Femur (tissue), 1 donor: Measurements from ENCODE around the gene APEH.
"Not testable (repeated sequence)": the region's sequence is repeated elsewhere in the genome, so short reads cannot be mapped to it uniquely, and the experiment has no call there.

ENCODE experiments used
- DNase-seq: peaks from one replicate; pipeline ENCODE4 v3.0.0-alpha.2; 2017

APEH gene

DNA sequence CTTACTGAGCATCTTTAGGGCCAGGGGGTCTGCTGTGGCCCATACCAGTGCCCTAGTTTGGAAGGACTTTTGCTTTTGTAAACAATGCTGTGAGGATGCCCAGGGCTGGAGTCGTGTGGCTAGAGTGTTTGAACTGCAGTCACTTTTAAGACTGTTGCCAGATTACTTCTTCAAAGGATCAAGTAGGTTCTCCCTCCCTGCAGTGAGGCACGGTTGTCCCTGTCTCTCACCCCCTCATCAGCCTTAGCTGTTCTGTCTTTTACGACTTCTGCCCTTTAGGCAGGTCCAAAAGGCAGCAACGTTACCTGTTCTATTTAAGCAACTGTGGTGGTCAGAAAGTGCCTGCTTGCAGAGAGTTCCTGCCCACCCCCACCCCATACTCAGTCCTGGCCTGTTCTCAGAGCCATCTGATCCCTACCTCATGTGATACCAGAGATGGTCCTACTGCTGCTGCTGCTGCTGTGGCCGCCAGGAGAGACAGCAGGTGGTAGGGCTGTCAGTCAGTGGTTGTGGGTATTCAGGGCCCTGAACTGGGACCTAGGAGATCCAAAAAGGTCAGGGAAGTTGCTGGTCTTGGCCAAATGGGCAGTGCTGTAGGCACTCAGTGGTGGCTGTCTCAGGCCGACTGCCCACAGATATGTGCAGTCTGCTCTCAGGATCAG lies 20.4 kb downstream of the APEH start:
- not testable (repeated sequence) for DNase-seq

DNA sequence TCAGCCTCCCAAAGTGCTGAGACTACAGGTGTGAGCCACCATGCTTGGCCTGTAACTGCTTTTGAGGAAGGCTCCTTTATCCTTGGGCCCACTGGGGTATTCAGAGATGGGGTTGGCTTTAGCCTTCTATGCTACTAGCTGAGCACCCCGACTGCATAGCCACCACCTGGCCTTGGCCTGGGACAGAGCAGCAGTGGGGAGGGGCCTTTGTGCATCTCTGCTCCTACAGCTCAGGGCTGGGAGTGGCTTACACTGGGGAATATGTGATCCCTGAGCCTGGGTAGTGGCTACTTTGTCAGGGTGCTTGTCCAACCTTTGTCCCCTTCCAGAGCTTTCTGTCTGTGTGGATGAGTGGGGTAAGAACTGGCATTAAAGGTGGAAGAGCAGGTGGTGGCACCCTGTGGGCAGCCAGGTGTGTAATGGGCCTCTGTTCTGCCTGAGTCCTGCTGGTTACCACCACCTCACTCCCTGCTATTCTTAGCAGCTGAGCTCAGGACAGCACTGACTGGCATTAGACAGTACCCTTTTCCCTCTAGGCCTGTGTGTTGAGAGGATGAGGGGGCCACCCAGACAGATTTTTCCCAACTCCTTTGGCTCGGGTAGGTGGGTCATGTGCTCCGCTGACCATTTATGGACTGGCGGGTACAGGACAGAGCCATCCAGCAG lies 21.3 kb downstream of the APEH start:
- not testable (repeated sequence) for DNase-seq

DNA sequence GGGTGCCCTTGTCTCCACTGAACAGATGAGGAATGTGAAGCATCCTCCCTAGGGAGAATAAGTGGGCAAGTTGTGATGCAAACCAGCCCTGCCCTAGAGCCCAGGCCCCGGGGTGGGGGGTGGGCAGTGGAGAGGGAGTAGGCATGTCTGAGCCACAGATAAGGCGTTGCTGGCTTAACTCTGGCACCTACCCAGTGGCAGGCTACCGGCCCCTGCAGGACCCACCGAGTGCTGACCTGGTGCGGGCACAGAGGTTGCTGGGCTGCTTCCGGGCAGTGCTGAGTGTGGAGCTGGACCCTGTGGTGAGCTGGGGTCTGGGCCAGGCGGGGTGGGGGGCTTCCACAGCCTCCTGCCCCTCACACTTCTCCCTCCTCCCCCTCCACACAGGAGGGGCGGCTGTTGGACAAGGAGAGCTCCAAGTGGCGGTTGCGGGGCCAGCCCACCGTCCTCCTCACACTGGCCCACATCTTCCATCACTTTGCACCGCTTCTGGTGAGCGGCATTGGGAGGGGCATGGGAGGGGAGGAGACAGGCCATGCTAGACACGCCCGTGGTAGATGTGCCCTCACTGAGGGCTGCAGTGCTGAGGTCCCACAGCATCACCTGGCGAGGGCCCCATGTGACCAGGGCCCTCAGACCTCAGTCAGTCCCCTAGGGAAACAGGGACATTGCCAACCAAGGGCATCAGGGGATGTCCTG lies 25.3 kb downstream of the APEH start:
- DNase-seq, result no peak

DNA sequence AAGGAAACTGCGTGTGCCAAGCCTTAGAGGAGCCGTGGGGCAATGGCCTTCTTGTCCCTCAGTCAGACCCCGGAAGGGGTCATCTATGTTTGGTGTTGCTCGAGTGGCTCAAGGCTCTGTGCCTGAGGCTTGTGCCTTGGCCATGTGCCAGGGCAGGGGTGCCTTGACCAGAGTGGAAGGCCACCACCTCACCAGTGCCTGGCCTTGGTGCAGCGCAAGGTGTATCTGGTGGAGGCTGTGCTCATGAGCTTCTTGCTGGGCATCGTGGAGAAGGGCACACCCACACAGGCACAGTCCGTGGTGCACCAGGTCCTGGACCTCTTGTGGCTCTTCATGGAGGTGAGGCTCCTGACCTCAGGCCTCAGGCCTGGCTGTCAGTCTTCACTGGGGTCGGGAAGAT lies 25.9 kb downstream of the APEH start:
- no peak for DNase-seq

DNA sequence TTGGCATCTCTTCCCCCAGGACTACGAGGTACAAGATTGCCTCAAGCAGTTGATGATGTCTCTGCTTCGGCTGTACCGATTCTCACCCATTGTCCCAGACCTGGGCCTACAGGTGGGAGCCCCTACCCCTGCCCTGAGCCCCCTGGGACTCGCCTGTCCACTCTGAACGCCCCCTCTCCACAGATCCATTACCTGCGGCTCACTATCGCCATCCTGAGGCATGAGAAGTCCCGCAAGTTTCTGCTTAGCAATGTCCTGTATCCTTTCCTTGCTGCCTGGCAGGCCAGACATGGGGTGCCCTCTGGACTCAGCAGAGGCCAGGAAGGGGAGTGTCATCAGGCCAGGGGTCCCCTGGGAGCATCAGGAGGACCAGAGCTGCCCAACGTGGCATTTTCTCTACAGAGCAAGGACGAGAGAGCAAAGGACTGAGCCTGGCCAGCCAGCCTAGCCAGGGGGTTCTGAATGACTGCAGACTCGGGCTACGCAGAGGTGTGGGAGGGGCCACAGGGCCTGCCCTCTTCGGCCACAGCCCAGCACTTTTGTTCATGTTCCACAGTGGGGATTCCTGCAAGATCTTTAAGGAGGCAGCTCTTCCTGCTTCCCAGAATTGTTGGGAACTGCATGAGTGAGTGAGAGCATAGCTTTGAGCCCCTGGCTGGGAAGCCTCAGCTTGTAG lies 26.4 kb downstream of the APEH start:
- DNase-seq, result no peak

DNA sequence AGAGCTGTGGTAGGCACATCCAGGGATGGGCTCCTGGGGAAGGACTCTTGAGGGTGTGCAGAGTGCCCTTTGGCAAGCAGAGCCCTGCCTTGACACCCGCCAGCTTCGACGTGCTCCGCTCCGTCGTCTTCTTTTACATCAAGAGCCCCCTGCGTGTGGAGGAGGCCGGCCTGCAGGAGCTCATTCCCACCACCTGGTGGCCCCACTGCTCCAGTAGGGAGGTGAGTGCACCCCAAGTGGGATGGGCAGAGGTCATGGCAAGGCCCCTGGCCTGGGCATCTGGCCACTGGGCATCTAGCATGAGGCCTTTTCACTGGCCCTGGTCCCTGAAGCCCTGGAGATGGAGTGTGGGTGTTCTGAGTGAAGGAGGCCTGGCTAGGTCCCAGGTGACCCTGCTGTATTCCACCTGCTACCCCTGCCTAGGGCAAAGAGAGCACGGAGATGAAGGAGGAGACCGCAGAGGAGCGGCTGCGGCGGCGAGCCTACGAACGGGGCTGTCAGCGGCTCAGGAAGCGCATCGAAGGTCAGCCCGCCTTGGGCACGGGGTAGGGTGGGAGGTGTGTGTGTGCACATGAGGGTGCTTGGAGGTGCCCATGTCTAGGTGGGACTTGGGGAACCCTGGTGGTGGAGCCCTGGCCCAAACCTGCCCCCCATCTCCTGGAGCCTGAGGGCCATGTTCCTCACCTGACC lies 27.4 kb downstream of the APEH start:
- no peak for DNase-seq

DNA sequence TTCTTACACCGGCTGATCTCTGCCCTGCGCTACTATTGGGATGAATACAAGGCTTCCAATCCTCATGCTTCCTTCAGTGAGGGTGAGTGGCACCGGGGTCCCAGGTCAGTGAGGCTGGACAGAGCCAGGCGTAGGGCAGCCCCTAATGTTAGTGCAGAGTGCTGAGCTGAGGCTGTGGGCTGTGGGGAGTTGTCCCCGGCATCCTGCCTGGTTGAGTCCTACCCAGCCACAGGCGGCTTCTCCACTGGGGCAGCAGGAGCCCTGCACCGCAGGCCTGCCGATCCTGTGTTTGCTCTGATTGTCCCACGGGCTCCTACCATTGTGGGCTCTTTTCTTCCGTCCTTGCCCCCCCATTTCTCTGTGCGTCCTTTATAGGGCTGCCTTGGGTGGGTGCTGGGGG lies 28.5 kb downstream of the APEH start:
- DNase-seq, result no peak

DNA sequence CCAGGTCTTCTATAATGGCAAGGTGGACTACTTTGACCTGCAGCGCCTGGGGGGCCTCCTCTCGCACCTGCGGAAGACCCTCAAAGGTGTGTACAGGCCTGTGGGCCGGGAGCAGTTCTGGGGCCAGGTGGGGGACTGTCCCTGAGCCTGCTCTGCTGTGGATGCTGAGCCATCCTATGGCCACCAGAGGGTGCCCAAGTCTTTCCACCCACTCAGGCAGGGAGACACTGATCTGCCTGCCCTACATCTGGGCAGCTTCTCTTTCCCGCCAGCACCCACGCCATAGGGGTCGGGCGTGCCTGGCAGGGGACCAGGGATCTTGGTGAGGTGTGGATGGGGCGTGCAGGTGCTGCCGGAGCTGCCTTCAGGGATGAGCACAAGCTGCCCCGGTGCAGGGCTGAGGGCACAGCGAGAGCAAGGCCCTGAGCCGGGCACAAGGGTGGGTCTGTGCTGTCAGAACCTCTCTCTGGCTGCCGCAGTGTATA lies 29.3 kb downstream of the APEH start:
- DNase-seq, result no peak

DNA sequence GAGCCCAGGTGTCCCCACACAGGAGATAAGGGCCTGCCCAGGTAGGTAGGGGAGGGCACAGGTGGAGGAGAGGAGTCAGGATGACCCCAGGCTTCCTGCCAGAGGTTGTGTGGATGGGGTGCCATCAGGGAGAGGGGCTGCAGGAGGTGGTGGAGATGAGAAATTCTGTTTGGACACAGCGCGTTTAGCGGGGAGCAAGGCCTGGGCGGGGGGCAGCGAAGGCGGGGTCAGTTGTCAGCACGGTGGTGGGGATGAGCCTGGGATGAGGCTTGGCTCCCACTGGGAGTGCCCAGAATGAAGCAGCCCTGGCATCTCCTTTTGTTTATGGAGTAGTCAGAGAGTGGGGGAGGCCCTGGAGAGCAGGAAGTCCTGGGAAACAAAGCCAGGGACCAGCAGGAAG lies 29.8 kb downstream of the APEH start:
- no peak for DNase-seq

DNA sequence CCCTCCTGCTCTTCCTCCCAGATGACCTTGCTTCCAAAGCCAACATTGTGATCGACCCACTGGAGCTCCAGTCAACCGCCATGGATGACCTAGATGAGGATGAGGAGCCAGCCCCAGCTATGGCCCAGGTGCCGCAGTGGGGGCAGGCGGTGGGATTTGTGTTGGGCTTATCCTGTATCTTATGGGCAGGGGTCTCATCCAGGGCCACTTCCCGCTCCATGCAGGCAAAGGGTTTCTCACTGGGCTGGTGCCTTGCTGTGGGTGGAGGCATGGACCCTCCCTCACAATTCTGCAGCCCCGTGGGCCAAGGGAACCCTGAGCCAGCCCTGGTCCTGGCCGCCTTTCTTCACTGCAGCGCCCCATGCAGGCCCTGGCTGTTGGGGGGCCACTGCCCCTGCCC lies 30.5 kb downstream of the APEH start:
- no peak for DNase-seq

DNA sequence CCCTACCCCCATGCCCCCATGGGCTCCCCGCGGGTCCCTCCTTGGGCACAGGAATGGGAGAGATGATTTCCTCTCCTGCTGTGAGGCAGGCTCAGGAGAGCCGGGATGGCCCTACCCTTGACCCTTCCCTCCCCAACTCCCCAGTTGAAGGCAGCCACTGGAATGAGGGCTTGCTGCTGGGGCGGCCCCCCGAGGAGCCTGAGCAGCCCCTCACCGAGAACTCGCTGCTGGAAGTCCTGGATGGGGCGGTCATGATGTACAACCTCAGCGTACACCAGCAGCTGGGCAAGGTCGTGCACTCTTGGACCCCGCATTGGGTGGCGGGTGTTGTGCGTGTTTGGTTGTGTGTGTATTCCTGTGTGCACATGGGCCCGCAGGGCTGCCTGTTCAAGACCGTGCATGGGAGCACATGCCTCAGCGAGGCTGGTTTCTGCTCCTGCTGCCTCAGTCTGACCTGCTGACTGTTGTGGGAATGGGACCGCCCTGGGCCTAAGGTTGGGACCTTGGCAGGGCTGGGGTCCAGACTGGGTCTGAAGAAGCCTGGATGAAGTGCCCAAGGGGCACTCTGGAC lies 31.3 kb downstream of the APEH start:
- DNase-seq, result no peak

DNA sequence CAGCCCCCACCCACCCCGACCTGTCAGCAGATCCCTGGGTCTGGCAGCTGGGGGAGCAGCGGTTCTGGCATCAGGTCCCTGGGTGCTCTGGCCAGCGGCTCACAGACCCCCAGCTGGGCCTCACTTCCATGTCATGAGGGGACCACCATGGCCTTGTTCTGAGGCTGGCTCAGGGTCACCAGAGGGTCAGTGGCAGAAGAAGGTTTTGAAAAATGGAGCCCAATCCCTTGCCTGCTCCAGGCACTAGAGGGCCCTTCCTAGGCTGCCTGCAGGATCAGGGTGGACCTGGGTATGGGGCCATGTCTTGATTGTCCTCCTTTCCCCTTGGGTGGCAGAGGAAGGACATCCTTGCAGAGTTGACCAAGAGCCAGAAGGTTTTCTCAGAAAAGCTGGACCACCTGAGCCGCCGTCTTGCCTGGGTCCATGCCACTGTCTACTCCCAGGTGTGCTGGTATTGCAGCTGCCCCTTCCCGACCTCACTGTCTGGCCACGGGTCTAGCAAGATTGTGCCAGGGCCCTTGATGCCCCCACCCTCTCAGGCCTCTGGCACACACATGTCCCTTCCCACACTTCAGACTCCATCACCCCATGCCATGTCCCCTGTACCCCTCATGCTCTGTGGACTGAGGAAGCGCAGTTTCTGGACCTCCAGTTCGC lies 32.4 kb downstream of the APEH start:
- no peak for DNase-seq

DNA sequence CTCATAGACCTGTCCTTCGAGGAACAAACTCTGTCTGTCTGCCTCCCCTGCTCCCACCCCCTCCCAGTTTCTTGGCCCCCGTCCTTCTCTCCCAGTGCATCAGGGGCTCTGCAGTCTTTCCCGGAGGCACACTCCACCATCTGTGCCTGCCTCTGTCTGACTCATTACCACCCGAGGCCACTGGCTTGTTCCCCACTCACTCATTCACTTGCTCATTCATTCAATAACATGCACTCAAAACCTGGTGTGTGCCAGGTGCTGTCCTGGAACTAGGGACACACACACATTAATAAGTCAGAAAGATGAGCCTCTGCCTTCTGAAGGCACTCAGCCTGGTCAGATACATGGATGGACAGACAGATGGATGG lies 32.9 kb downstream of the APEH start:
- DNase-seq, result no peak

DNA sequence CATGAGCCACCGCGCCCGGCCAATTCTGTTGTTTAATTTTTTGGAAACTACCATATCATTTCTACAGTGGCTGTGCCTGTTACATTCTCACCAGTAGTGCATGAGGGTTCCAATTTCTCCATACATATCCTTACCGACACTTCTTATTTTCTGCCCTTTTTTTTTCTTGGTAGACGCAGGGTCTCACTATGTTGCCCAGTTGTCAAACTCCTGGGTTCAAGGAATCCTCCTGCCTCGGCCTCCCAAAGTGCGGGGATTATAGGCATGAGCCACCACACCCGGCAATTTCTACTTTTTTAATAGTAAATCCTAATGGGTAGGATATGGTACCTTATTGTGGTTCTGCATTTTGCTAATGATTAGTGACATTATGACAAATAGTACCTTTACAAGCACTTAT lies 35.7 kb downstream of the APEH start:
- no peak for DNase-seq

DNA sequence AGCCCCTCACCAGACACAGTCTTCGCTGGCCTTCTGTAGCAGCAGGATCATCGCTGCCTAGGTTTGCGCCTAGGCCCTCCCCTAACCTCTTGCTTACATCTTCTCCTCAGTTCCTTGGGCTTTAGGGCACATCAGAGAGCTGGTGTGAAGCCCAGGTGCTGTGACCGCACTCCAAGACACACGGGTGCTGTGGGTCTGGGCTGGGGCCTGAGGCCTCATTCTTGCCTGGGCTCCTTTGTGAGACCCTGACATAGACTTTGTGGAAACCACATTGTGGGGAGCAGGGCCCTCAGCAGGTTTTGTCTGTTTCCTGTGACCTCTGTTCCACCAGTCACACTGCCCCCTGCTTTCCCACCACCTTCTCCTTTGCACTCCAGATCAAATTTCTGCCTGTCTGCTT lies 37.3 kb downstream of the APEH start:
- no peak for DNase-seq

DNA sequence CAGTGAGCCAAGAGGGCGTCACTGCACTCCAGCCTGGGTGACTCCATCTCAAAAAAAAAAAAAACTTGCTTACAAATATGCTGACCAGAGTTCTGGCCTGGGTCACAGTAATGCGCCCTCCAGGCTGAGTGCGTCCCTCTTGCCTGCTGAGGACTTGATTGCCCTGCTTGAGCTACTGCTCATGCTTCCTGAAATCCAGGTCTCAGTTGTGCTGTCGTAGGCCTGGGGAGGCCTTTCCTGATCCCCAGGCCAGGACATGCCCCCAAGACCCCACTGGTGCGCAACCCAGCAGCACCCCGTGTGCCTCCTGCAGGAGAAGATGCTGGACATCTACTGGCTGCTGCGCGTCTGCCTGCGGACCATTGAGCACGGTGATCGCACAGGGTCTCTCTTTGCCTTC lies 38.0 kb downstream of the APEH start:
- DNase-seq, result no peak

DNA sequence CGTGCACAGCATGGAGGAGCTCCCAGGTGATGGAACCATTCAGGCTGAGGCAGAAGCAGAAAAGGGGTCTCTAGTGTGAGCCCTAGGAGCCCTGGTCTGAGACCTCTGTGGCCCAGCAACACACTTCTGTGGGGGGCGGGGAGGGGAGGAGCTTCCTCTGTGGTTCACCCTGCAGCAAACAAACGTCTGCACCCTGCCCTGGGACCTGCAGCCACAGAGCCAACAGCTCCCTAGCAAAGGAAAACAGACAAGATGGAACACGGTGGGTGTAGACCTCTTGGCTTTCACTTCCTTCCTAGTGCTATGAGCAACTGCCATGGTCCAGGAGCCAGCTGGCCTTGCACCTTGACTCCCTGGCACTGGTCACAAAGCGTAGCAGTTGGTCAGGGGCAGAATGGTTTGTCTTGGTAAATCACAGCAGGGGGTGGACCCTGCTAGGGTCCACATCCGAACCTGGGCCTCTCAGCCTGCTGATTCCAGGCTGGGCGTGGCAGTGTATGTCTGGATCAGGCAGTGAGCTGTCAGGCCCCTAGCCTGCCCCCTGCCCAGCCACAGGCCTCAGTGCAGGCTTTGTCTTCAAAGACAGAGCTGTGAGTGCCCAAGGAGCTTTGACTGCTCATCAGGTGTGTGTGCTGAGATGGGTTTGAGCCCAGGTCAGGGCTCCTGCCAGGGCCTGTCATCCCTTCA lies 38.6 kb downstream of the APEH start:
- peak; percentile 15 for DNase-seq

DNA sequence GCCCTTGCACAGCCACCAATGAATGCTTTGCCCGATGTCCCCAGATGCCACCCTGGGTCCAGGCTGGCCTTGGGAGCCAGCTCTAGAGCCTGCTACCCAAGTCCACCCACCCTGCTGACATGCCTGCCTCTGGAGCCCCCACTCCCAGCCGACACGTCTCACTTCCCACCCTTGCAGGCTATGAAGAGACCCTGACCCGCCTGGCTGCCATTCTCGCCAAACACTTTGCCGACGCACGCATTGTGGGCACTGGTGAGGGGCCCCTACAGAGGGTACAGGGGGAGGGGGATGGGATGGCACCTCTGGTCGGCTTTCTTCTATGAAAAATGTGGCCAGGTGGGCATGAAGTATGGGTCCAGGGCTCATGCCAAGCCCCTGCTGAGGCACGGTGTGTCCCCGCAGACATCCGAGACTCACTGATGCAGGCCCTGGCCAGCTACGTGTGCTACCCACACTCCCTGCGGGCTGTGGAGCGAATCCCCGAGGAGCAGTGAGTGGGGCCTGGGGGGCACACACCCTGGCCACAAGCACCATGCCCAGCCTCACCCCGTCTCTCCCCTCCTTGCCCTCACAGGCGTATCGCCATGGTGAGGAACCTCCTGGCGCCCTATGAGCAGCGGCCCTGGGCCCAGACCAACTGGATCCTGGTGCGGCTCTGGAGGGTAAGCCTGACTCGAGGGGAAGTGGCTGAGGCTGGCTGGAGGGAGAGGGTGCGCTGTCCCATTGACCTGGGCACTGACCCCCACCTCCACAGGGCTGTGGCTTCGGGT lies 39.4 kb downstream of the APEH start:
- peak; percentile 20 for DNase-seq

DNA sequence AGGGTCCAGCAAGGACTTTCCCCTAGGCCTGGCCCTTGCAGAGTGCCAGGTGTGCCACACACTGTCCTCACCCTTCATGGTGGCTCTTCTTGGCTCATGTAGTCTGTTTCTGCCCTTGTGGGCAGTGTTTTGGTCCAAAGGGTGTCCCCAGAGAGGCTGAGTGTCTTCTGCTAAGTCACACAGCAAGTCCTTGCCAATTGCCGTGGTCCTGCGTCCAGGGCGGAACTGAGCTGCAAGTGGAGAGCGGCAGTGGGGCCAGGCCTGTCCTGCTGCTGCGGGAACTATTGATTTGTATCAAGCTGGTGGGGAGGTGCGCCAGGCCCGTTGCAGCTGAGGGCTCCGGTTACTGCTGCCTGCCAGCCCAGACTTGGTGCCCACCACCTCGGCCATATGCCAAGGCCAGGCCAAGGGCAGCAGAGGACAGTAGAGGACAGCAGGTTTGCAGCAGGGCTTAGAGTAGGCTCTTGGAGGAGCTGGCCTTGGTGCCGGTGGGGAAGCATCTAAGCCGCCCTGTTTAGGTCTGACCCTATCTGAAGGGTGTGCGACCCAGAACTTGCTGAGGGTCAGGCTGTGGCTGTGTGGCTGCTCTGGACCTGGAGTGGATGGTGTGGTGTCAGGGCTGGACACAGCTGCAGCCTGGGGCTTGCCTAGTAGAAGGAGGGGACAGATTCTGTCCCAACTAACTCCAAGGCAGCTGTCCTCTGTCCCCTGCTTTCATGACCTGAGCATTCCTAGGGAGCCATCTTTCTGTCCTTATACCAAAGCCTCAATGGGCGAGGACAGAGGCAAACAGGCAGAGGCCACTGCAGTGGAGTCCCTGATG lies 40.8 kb downstream of the APEH start:
- peak; percentile 29 for DNase-seq

DNA sequence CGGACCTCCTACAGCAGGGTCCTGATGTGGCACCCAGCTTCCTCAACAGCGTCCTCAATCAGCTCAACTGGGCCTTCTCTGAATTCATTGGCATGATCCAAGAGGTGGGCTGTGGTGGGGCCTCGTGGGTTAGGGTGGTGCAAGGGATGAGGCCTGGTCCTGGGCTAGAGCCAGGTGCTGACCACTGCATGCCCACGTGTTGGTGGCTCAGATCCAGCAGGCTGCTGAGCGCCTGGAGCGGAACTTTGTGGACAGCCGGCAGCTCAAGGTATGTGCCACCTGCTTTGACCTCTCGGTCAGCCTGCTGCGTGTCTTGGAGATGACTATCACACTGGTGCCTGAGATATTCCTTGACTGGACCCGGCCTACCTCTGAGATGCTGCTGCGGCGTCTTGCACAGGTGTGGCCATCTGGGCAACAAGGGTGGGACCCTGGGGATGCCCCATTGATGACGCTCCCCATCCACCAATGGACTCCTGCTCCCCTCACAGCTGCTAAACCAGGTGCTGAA lies 41.5 kb downstream of the APEH start:
- peak; percentile 36 for DNase-seq
